Measurements from ENCODE around the gene TUBD1.
"Not testable (repeated sequence)": the region's sequence is repeated elsewhere in the genome, so short reads cannot be mapped to it uniquely, and the experiment has no call there.

The TUBD1 gene

GRCh38 chr17:59876107-59876506 is 16.6 kb downstream of the TUBD1 start:
- no peak for DNase-seq

- DNase-seq, result no peak
These were observed 18.4 kb downstream of the TUBD1 start for GRCh38 chr17:59874376-59874775.

DNA sequence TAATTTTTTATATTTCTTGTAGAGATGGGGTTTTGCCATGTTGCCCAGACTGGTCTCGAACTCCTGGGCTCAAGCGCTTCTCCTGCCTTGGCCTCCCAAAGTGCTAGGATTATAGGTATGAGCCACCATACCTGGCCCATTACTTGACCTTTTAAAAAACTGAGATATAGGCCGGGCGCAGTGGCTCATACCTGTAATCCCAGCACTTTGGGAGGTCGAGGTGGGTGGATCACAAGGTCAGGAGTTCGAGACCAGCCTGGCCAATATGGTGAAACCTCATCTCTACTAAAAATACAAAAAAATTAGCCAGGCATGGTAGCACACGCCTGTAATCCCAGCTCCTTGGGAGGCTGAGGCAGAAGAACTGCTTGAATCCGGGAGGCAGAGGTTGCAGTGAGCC is 19.3 kb downstream of the TUBD1 start:
- not testable (repeated sequence) for DNase-seq

DNA sequence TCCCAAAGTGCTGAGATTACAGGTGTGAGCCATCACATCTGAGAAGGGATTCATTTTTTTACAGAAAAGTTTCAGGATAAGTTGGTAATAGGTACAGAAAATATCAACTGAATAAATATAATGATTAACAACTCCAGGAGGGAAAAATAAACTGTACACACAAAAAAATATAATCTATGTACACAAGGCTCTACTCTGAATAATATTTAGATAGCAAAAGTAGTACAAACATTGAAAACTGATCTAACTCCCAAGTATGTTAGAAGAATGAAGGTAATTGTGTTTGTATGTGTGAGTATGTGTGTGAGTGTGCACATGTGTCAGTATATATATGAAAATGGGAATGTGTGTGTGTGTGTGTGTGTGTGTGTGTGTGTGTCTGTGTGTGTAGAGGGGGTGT is 20.4 kb downstream of the TUBD1 start:
- no peak for DNase-seq

DNA sequence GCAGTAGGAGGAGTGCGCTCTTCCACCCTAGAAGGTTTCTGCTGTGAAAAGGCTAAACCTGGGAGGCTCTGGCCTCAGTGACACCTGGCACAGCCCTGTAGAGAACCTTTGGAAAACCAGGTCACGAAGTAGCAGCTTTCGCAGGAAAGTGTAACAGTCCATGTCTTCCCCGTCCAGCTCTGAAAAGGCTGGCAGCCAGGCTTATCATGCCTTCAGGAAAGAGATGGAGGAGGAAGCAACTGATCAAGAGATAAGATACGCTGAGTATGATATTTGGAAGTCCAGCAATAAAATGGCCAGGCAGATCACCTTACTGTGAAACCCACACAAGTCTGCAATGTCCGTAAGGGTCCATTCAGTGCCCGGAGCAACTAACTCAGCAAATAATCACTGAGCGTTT is 22.3 kb downstream of the TUBD1 start:
- no peak for DNase-seq

GRCh38 chr17:59869941-59870218 is 22.9 kb downstream of the TUBD1 start:
- no peak for DNase-seq

DNA sequence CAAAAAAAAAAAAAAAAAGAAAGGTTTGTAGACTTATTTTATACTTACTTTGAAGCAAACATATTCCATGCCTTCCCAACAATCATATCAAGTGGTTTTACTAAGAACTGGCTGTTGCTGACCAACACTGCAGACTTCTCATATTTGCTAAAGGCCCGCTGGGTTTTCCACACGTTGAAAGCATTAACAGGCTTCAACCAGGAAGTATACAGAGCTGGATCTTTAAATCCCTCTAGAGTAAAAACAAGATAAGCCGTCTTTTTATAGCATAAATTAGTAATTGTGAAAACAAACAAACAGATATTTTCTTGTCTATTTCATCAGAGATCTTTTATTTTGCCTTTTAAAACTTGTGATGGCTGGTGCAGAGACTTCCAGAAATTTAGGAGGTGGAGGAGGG is 29.1 kb downstream of the TUBD1 start:
- DNase-seq, result no peak

- no peak for DNase-seq
These were observed 33.2 kb downstream of the TUBD1 start for GRCh38 chr17:59859444-59860025.

DNA sequence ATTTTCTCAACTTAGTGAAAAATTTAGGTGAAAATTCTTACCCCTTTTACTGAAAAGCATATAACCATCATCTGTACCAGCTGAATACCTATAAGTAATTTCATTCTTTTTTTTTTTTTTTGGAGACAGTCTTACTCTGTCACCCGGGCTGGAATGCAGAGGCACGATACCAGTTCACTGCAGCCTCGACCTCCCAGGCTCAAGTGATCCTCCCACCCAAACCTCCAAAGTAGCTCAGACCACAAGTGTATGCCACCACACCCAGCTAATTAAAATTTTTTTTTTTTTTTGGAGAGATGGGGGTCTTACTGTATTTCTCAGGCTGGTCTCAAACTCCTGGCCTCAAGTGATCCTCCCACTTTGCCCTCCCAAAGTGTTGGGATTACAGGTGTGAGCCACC is 33.8 kb downstream of the TUBD1 start:
- no peak for DNase-seq

DNA sequence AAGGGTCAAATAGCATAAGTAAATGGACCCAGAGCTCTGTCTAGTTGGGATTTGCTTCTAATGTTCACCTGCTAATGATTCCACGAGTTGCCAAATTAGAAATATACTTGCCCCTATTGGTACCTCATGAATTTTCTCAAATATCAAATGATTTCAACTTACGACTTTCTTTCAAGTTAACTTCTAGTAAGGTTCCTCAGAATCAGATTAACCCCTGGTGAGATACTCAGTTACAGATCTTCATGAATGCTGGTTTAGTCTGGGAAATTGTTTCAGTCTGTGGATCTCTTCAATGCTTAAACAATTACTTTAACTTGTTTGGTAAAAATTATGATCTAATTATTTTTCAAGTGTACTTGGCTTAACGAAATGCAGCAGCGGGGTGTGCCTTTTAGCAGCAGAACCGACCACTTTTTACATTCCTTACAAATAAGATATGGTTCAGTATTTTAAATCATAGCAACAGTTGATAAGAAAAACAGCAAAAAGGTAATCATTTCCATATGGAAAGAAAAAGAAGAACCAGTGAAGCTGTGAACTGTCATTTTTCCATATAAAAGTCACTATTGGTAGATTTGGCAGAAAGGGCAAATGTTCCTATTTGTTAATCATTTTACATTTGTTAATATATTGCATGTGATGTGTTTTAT is 34.5 kb downstream of the TUBD1 start:
- DNase-seq, result no peak

DNA sequence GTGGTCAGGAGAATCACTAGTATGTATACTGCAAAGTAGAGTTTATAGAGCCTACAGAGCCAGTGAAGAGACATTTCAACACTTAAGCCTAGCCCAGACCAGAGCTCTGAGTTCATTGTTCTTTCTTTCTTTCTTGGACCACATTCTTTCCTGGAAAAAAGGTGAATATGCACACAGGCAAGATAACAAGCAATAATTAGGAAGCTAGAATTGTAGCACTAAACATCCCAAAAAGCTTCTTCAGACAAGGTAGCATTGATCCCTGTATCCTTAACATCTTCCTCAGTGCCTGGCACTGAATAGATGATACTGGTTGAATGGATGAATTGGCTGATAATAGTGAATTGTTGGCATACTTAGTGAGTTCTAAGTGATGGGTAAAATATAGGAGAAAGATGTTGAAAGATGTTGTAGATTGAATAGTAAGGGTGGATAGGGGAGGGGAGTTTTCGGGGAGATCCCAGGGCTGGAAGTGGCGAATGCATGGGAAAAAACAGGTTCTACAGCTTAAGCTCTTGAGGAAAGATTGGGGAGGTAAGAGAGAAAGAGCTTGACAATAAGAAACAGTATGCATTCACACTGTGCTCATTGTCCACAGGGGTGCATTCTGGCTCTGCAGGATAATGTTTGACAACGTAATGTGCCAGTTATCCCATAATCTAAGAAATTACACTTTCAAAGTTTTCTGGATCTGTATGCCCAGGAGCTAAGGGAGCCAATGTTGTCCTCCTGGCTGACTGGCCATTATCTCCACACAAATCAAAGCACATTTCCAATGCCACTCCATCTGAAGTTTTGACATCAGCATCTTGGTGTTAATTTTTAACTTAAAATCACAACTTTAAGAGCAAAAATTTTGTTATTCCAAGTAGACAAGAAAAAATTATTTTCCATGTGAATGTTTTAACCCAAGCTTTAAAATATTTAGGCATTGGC is 35.6 kb downstream of the TUBD1 start:
- DNase-seq, result no peak

DNA sequence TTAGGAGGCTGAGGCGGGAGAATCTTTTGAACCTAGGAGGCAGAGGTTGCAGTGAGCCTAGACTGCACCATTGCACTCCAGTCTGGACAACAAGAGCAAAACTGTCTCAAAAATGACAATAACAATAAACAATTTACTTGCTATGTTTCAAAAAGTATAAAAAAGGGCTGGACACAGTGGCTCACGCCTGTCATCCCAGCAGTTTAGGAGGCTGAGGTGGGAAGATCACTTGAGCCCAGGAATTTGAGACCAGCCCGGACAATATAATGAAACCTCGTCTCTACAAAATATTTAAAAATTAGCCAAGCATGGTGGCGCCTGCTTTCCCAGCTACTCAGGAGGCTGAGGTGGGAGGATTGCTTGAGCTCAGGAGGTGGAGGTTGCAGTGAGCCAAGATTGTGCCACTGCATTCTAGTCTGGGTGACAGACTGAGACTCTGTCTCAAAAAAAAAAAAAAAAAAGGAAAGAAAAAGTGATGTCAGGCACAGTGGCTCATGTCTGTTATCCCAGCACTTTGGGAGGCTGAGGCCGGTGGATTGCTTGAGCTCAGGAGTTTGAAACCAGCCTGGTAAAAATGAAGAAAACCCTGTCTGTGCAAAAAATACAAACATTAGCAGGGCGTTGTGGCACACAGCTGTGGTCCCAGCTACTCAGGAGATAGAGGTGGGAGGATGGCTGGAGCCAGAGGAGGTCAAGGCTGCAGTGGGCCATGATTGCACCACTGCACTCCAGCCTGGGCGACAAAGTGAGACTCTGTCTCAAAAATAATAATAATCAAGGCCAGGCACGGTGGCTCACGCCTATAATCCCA is 38.6 kb downstream of the TUBD1 start:
- DNase-seq, result not testable (repeated sequence)

- DNase-seq, result no peak
These were observed 39.4 kb downstream of the TUBD1 start for GRCh38 chr17:59853168-59853918.

- DNase-seq, result not testable (repeated sequence)
These were observed 39.9 kb downstream of the TUBD1 start for GRCh38 chr17:59852847-59853167.

DNA sequence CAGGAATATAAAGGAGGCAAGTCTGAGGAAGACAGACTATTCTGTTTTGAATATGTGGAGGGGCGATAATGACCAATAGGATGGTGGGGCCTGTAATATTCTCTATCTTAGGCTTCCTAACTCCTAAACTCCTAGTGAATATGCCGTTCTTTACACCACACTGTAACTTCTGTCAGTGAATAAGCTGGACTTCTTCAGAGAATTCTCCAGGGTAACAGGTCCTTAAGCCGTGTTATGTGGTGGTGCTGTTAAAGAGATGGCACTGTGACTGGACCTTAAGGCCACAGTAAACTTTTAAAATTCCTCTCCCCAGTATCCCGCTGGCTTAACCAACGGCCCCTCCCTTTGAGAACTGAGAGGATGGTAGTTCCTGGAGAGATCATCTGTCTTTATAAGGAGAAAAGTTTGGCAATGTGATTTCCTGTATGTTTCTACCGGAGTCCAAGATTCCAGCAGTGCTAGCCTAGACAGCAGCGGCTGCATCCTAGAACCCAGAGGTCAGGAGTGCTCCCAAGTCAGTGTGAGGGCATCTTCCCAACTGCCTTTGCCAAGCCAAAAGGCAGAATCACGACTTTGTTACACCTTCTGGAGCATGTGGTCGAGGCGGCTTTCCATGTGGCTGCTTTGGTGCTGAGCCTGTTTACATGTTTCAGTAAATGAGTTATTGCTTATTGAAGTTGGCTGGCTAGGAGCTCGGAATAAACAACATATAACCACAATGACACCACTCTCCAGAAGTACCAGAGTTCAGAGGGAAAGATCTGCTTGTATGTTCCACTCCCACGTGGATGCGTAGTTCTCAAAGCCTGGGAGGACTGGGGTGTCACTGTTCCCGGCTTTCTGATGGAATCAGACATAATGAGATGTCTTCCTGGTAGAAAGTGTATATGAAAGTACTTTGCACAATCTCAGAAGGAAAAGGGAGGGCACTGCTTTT is 41.0 kb downstream of the TUBD1 start:
- DNase-seq, result no peak

DNA sequence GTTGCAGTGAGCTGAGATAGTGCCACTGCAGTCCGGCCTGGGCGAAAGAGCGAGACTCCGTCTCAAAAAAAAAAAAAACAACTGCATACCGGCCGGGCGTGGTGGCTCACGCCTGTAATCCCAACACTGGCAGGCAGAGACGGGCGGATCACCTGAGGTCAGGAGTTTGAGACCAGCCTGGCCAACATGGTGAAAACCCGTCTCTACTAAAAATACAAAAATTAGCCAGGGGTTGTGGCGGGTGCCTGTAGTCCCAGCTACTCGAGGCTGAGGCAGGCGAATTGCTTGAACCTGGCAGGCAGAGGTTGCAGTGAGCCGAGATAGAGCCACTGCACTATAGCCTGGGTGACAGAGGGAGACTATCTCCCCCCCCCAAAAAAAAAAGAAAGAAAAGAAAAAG is 42.4 kb downstream of the TUBD1 start:
- DNase-seq, result not testable (repeated sequence)

GRCh38 chr17:59848778-59849177 is 44.0 kb downstream of the TUBD1 start:
- peak in 3 of 56 donors; percentile 5 to 9 (median 9) for DNase-seq

DNA sequence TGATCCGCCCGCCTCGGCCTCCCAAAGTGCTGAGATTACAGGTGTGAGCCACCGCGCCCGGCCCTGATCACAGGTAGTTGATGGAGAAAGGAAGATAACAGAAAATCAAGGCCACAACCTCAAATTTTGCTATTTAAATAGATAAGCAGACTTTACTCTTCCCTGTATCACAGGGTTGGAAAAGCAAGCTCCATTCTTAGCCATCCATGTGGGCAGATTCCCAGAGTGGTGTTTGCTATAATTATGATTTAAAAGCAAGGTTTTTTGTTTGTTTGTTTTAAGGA is 44.4 kb downstream of the TUBD1 start:
- no peak for DNase-seq

GRCh38 chr17:59846394-59847165 is 46.2 kb downstream of the TUBD1 start:
- peak in 4 of 56 donors; percentile 5 to 21 (median 8) for DNase-seq
